Keratinocyte (primary cell): Measurements from ENCODE around the gene ZNF500.

Source experiments
- EZH2 ChIP-seq: IDR thresholded peaks from one replicate; pipeline ENCODE4 v1.6.1; 2012; ENCODE audit warnings: inconsistent platforms, mild to moderate bottlenecking, low read length, moderate library complexity
- TF ChIP-seq, protein P1 (sequence below), 3 experiments: IDR thresholded peaks in 1 of 3; conservative IDR thresholded peaks in 1 of 3; optimal IDR thresholded peaks in 1 of 3; 2 replicates in 2 of 3; 3 replicates in 1 of 3; pipeline versions ENCODE3 to v1.5.1; 2011; ENCODE audit warnings: low read length in 3 of 3, mild to moderate bottlenecking in 3 of 3, moderate library complexity in 2 of 3, control low read depth in 1 of 3, inconsistent platforms in 1 of 3; ENCODE audit not compliant: insufficient read depth in 2 of 3; ENCODE audit errors: extremely low read depth in 1 of 3

DNA sequence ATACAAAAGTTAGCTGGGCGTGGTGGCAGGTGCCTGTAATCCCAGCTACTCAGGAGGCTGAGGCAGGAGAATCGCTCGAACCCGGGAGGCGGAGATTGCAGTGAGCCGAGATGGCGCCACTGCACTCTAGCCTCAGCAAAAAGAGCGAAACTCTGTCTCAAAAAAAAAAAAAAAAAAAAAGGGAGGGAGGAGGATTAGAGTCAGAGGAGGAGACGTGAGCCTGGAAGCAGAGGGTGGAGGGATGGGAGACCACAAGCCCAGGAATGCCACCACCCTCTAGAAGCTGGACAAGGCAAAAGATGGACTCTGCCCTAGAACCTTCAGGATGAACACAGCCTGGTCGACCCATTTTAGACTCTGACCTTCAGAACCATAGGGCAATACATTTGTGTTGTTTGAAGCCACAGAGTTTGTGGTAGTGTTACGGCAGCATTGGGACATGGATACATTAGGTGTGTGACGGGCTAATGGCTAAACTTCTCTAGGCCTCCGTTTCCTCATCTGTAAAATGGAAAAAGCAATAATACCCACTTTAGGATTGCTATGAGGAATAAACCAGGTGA, 26.1 kb upstream of the ZNF500 start:
- TF ChIP-seq, protein P1, sequence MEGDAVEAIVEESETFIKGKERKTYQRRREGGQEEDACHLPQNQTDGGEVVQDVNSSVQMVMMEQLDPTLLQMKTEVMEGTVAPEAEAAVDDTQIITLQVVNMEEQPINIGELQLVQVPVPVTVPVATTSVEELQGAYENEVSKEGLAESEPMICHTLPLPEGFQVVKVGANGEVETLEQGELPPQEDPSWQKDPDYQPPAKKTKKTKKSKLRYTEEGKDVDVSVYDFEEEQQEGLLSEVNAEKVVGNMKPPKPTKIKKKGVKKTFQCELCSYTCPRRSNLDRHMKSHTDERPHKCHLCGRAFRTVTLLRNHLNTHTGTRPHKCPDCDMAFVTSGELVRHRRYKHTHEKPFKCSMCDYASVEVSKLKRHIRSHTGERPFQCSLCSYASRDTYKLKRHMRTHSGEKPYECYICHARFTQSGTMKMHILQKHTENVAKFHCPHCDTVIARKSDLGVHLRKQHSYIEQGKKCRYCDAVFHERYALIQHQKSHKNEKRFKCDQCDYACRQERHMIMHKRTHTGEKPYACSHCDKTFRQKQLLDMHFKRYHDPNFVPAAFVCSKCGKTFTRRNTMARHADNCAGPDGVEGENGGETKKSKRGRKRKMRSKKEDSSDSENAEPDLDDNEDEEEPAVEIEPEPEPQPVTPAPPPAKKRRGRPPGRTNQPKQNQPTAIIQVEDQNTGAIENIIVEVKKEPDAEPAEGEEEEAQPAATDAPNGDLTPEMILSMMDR (optimal IDR thresholded peaks at IDR 0.05 in 1 of 3, IDR thresholded peaks at IDR 0.05 in 1 of 3, conservative IDR thresholded peaks at IDR 0.05 in 1 of 3; ENCODE audit: extremely low read depth in 1 of 3, insufficient read depth in 2 of 3, low read length in 3 of 3): no peak
- no peak for TF ChIP-seq EZH2
